Retina (tissue), 1 donor: ENCODE measurements around the gene ZNF408.

ENCODE experiments used
- DNase-seq: peaks from one replicate; pipeline ENCODE4 v3.0.0-alpha.2; 2016

Gene ZNF408

GRCh38 chr11:46676436-46677158 is 24.2 kb upstream of the ZNF408 start:
- no peak for DNase-seq

- DNase-seq, result no peak
These were observed 23.7 kb upstream of the ZNF408 start for GRCh38 chr11:46677169-46677568.

GRCh38 chr11:46677991-46678740 is 22.7 kb upstream of the ZNF408 start:
- DNase-seq, result no peak

- no peak for DNase-seq
These were observed 22.1 kb upstream of the ZNF408 start for GRCh38 chr11:46678741-46679130.

GRCh38 chr11:46679241-46680163 is 21.3 kb upstream of the ZNF408 start:
- DNase-seq, result no peak

GRCh38 chr11:46680164-46680760 is 20.6 kb upstream of the ZNF408 start:
- DNase-seq, result no peak

- DNase-seq, result no peak
These were observed 20.0 kb upstream of the ZNF408 start for GRCh38 chr11:46680815-46681214.

- DNase-seq, result no peak
These were observed 19.0 kb upstream of the ZNF408 start for GRCh38 chr11:46681814-46682213.

- DNase-seq, result no peak
These were observed 17.8 kb upstream of the ZNF408 start for GRCh38 chr11:46682773-46683752.

- DNase-seq, result no peak
These were observed 16.5 kb upstream of the ZNF408 start for GRCh38 chr11:46684367-46684766.

GRCh38 chr11:46686886-46687795 is 13.7 kb upstream of the ZNF408 start:
- no peak for DNase-seq

GRCh38 chr11:46690702-46691101 is 10.1 kb upstream of the ZNF408 start:
- no peak for DNase-seq

GRCh38 chr11:46692450-46692849 is 8.4 kb upstream of the ZNF408 start:
- no peak for DNase-seq

- no peak for DNase-seq
These were observed 7.2 kb upstream of the ZNF408 start for GRCh38 chr11:46693597-46694012.

GRCh38 chr11:46694072-46694471 is 6.8 kb upstream of the ZNF408 start:
- no peak for DNase-seq

GRCh38 chr11:46694607-46695006 is 6.2 kb upstream of the ZNF408 start:
- DNase-seq, result no peak

- no peak for DNase-seq
These were observed 5.3 kb upstream of the ZNF408 start for GRCh38 chr11:46695345-46696211.

GRCh38 chr11:46696212-46696558 is 4.6 kb upstream of the ZNF408 start:
- DNase-seq, result no peak

- DNase-seq, result no peak
These were observed 3.5 kb upstream of the ZNF408 start for GRCh38 chr11:46697303-46697702.

- DNase-seq, result no peak
These were observed 3.1 kb upstream of the ZNF408 start for GRCh38 chr11:46697723-46698122.
